ENCODE measurements around the gene MXD1. TPM values are rescaled to one million over a fixed set of nuclear protein-coding genes. Genes with fewer than 3 reads are reported as not detected.
"Not testable (repeated sequence)": the region's sequence is repeated elsewhere in the genome, so short reads cannot be mapped to it uniquely, and the experiment has no call there.

The MXD1 gene
- total RNA-seq, 1 experiment from 2014 or later = 3.1 TPM

- DNase-seq (ENCODE audit: low read depth in 1 of 2, low spot score in 2 of 2) = no peak
These were observed 25.8 kb downstream of the MXD1 start for GRCh38 chr2:69940691-69941090.

GRCh38 chr2:69943000-69943842, 28.3 kb downstream of the MXD1 start:
- Histone ChIP-seq H3K27me3 (replicated peaks) (no peaks in the 10 kb centered on the region), H3K4me3 (no peak overlapping the region), H3K27ac (no peak overlapping the region), H3K4me1 (replicated peaks) (peaks cover 31% of the 10 kb centered on the region), H3K36me3 (peaks cover 19% of the 10 kb centered on the region), H3K9me3 (replicated peaks) (no peaks in the 10 kb centered on the region)
- no peak for DNase-seq (ENCODE audit: low read depth in 1 of 2, low spot score in 2 of 2)

More at GRCh38 chr2:69940691-69941090, 25.8 kb downstream of the MXD1 start:
- H3K4me1 ChIP-seq (replicated peaks) = peaks cover 10% of the 10 kb centered on the region
- no peak overlapping the region for H3K27ac ChIP-seq
- no peaks in the 10 kb centered on the region for H3K27me3 ChIP-seq (replicated peaks)
- no peak overlapping the region for H3K4me3 ChIP-seq
- H3K36me3 ChIP-seq = peaks cover 36% of the 10 kb centered on the region
- H3K9me3 ChIP-seq (replicated peaks) = no peaks in the 10 kb centered on the region

DNA sequence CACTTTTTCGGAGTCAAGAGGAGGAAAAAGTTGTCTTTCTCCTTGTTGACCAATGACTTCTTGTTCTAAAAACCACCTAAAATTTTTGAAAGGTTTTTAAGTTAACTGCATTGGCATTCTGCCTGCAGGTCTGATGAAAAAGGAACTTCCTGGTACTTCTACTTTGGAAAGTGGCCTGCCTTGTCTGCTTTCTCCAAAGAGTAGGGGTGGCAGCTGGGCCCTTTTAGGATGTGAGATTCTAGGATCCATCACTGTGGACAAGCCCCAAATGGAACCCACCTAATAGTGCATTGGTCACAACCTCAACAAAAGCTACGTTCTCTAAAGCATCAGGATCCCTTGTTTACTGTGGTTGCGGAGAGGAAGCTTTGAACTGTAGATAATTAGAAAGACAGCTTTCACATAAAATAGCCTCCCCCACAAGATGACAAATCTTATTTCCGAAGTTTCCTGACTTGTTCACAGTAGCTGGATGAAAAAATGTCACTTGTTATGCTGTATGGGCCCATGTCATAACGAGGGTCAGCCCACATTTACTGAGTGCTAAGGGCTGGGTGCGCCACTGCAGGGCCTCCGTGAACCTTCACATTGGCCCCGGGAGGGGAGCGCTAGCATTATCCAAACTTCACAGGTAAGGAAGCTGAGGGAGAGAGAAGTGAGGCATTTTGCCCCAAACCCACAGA, 29.1 kb downstream of the MXD1 start:
- no peaks in the 10 kb centered on the region for H3K9me3 ChIP-seq (replicated peaks)
- DNase-seq (ENCODE audit: low read depth in 1 of 2, low spot score in 2 of 2) = no peak
- H3K27ac ChIP-seq = no peak overlapping the region
- H3K36me3 ChIP-seq = peaks cover 15% of the 10 kb centered on the region
- no peaks in the 10 kb centered on the region for H3K27me3 ChIP-seq (replicated peaks)
- peaks cover 35% of the 10 kb centered on the region for H3K4me1 ChIP-seq (replicated peaks)
- H3K4me3 ChIP-seq = no peak overlapping the region

GRCh38 chr2:69944756-69945155, 29.8 kb downstream of the MXD1 start:
- DNase-seq (ENCODE audit: low read depth in 1 of 2, low spot score in 2 of 2) = no peak
- Histone ChIP-seq H3K4me3 (no peak overlapping the region), H3K4me1 (replicated peaks) (peaks cover 35% of the 10 kb centered on the region), H3K27me3 (replicated peaks) (no peaks in the 10 kb centered on the region), H3K27ac (no peak overlapping the region), H3K36me3 (peaks cover 13% of the 10 kb centered on the region), H3K9me3 (replicated peaks) (no peaks in the 10 kb centered on the region)

- Histone ChIP-seq H3K9me3 (replicated peaks) (no peaks in the 10 kb centered on the region), H3K27ac (peak overlapping the region; percentile 80), H3K27me3 (replicated peaks) (no peaks in the 10 kb centered on the region), H3K4me3 (no peak overlapping the region), H3K4me1 (replicated peaks) (peaks cover 40% of the 10 kb centered on the region), H3K36me3 (peaks cover 13% of the 10 kb centered on the region)
- no peak for DNase-seq (ENCODE audit: low read depth in 1 of 2, low spot score in 2 of 2)
These were observed 30.5 kb downstream of the MXD1 start for GRCh38 chr2:69945441-69945840.

- Histone ChIP-seq H3K27ac (peak overlapping the region; percentile 80), H3K9me3 (replicated peaks) (no peaks in the 10 kb centered on the region)
These were observed 31.0 kb downstream of the MXD1 start for GRCh38 chr2:69945941-69946340.

DNA sequence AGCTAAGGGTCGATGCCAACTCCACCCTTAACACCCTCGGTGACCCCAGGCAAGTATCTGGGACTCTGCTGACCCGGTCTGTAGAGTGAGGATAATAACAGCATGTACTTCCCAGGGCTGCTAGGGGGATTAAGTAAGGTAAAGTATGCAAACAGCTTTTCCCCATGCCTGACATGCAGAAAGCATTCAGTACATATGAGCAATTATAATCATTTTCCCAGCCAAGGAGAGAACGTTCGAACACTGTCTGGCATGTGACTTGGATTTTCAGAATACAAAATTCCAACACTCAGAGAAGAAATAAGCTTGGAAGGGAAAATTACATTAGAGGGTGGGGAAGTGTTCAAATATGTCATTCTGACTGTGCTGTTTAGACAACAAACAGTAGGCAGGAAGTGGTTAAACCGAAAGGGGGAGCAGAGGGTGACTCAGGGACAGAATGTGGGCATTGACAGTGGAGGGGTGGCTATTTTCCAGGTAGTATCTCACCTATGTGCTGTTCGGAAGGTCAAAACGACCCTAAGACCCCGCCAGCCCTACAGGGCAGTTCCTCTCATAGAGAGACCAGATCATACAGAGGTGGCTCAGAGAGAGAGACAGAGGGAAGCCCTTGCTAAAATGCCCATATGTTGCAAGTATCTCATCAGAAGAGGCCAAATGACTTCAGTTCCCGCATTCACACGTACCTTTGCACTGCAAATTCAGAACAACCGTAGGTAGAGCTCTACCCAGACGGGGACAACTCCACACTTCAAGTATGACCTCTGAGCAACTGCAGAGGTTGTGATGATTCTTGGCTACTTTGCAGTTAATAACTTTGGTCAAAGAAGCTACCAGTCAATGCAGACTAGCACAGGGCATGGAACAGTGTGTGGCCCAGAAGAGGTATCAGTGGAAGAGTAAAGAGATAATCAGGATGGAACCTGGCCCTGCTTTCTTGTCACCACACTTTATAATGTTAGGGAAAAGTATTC, 31.7 kb downstream of the MXD1 start:
- Histone ChIP-seq H3K4me3 (no peak overlapping the region), H3K27me3 (replicated peaks) (no peaks in the 10 kb centered on the region), H3K4me1 (replicated peaks) (peaks cover 42% of the 10 kb centered on the region), H3K27ac (peak overlapping the region; percentile 80), H3K9me3 (replicated peaks) (no peaks in the 10 kb centered on the region), H3K36me3 (peaks cover 9% of the 10 kb centered on the region)
- DNase-seq (ENCODE audit: low read depth in 1 of 2, low spot score in 2 of 2) = peak; percentile 72 to 78

More at GRCh38 chr2:69945941-69946340, 31.0 kb downstream of the MXD1 start:
- Histone ChIP-seq H3K4me3 (no peak overlapping the region), H3K4me1 (replicated peaks) (peaks cover 41% of the 10 kb centered on the region), H3K27me3 (replicated peaks) (no peaks in the 10 kb centered on the region), H3K36me3 (peaks cover 10% of the 10 kb centered on the region)
- DNase-seq (ENCODE audit: low read depth in 1 of 2, low spot score in 2 of 2) = no peak

DNA sequence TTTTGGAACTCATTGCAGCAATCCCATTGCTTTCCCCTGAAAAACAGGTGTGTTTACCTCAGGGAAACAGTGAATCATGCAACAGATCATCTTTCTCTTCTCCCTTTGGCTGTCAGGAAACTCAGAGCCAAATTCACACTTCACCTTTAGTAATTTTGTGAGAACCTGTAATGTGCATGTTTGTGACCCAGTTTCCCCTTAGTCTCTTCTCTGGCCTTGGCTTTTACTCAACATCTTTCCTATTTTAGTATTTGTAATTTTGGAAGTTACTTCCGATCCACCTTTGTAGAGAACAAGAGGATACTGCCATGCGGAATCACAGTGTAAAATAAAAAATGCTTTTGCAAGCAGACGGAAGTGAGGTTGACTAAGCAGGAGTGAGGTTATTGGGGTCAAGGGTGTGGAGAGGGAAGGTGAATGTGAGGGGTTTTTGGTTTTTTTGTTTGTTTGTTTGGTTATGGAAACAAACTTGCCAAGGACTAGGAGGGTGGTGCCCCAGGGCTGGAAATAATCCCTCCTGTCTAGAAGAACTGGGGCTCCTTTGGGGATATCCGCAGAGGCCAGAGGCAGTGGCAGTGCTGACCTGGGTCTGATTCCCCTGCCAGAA, 32.5 kb downstream of the MXD1 start:
- Histone ChIP-seq H3K27me3 (replicated peaks) (no peaks in the 10 kb centered on the region), H3K9me3 (replicated peaks) (no peaks in the 10 kb centered on the region), H3K4me3 (no peak overlapping the region), H3K27ac (peak overlapping the region; percentile 80), H3K4me1 (replicated peaks) (peaks cover 47% of the 10 kb centered on the region), H3K36me3 (peaks cover 2% of the 10 kb centered on the region; the same call in 1 of the 2 replicates)
- no peak for DNase-seq (ENCODE audit: low read depth in 1 of 2, low spot score in 2 of 2)

GRCh38 chr2:69948032-69948962, 33.4 kb downstream of the MXD1 start:
- H3K27me3 ChIP-seq (replicated peaks) = no peaks in the 10 kb centered on the region
- no peak overlapping the region for H3K4me3 ChIP-seq
- H3K4me1 ChIP-seq (replicated peaks) = peaks cover 47% of the 10 kb centered on the region
- no peaks in the 10 kb centered on the region for H3K36me3 ChIP-seq
- no peak for DNase-seq (ENCODE audit: low read depth in 1 of 2, low spot score in 2 of 2)
- H3K27ac ChIP-seq = no peak overlapping the region
- no peaks in the 10 kb centered on the region for H3K9me3 ChIP-seq (replicated peaks)

DNA sequence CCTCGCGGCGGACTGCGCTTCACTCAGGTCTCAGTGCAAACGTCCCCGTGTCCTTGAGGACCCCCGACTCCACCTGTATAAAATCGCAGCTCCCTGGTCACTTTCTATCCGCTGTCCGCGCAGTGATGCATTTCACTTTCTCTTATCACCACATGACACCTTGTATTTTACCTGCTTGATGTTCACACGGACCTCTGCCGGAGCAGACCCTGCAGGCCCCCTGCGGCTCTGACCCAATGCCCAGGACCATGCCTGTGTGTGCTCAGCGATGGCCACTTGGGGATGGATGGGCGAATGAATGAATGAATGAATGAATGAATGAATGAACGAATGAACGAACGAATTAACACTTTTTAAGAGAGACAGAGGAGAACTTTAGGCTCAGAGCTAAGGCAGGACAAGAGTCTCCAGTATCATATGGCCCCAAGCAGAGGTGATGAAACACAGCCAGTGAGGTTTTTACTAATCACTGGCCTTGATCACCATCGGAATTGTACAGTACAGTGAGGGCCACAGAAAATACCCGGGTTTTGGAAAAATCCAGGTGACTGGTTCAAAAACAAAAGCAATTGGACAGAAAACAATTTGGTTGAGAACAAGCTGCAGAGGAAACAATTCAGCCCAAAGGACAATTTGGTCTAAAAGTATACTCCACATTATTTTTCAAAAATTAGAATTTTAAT, 34.2 kb downstream of the MXD1 start:
- Histone ChIP-seq H3K27ac (no peak overlapping the region), H3K9me3 (replicated peaks) (no peaks in the 10 kb centered on the region), H3K36me3 (no peaks in the 10 kb centered on the region), H3K4me1 (replicated peaks) (peaks cover 47% of the 10 kb centered on the region), H3K27me3 (replicated peaks) (no peaks in the 10 kb centered on the region), H3K4me3 (no peak overlapping the region)
- DNase-seq (ENCODE audit: low read depth in 1 of 2, low spot score in 2 of 2) = no peak

DNA sequence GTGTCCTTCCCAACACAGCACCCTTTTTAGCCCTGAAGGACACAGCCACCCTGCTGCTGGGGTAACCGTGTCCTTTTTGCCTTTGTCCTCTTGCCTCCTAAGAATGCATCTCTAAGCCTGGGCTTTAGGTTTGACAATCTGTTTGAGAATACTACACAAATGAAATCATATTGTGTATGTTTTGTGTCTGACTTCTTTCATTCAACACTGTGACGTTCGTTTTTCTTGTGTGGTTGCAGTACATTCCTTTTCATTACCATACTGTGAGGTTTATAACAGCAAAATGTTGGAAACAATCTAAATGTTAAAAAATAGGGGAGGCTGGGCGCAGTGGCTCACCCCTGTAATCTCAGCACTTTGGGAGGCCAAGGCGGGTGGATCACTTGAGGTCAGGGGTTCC, 35.3 kb downstream of the MXD1 start:
- H3K9me3 ChIP-seq (replicated peaks) = no peaks in the 10 kb centered on the region
- no peak overlapping the region for H3K4me3 ChIP-seq
- DNase-seq (ENCODE audit: low read depth in 1 of 2, low spot score in 2 of 2) = peak in 1 of 2 experiments; percentile 24
- H3K36me3 ChIP-seq = no peaks in the 10 kb centered on the region
- peaks cover 46% of the 10 kb centered on the region for H3K4me1 ChIP-seq (replicated peaks)
- H3K27me3 ChIP-seq (replicated peaks) = no peaks in the 10 kb centered on the region
- no peak overlapping the region for H3K27ac ChIP-seq

- H3K36me3 ChIP-seq; H3K27ac ChIP-seq; DNase-seq (ENCODE audit: low read depth in 1 of 2, low spot score in 2 of 2); H3K4me3 ChIP-seq; H3K27me3 ChIP-seq (replicated peaks); H3K9me3 ChIP-seq (replicated peaks): not testable (repeated sequence)
- H3K4me1 ChIP-seq (replicated peaks) = peaks cover 41% of the 10 kb centered on the region
These were observed 35.8 kb downstream of the MXD1 start for GRCh38 chr2:69950671-69951070.
